Peyer's patch (tissue), 4 donors: ENCODE data around the gene SAMD5. TPM values are rescaled to one million over a fixed set of nuclear protein-coding genes. Genes with fewer than 3 reads are reported as not detected.
A peak's percentile ranks its signal among the peaks of the same experiment; 100 is the strongest.

ENCODE experiments used
- DNase-seq, 3 donors: peaks; one replicate each; pipeline ENCODE4 v3.0.0-alpha.2; 2017 to 2019
- H3K27ac ChIP-seq, 4 donors: fragments of 200-600 bp; sonication (generic); one replicate each; pipeline ENCODE4 v1.5.1; 2016 to 2019
- H3K27me3 ChIP-seq, 2 donors: fragments of 200-600 bp; sonication (generic); one replicate each; pipeline ENCODE4 v1.5.1; 2019
- H3K36me3 ChIP-seq, 3 donors: fragments of 200-600 bp; sonication (generic); one replicate each; pipeline ENCODE4 v1.5.1; 2016 to 2019
- H3K4me1 ChIP-seq, 4 donors: fragments of 200-600 bp; sonication (generic); one replicate each; pipeline ENCODE4 v1.5.1; 2016 to 2019
- H3K4me3 ChIP-seq, 4 donors: fragments of 200-600 bp; sonication (generic); 1 replicate in 3 of 4; 2 replicates in 1 of 4; pipeline ENCODE4 v1.5.1; 2016 to 2019; ENCODE audit warnings: mild to moderate bottlenecking in 1 of 4
- H3K9me3 ChIP-seq, 4 donors: fragments of 200-600 bp; sonication (generic); one replicate each; pipeline ENCODE4 v1.5.1; 2016 to 2019; ENCODE audit warnings: mild to moderate bottlenecking in 1 of 4
- POLR2A ChIP-seq, 2 donors: fragments of 450-650 bp; IDR thresholded peaks; one replicate each; pipeline ENCODE4 v1.5.1; 2017; ENCODE audit warnings: antibody characterized with exemption in 2 of 2, mild to moderate bottlenecking in 2 of 2, moderate library complexity in 2 of 2
- total RNA-seq, 4 donors: library from RNA; depleted of rRNA; stranded (reverse); fragments of >200 nt; gene quantifications; one replicate each; pipeline ENCODE4 v1.1.0, GENCODE V29; 2016
- TF ChIP-seq, protein P1 (sequence below), 6 experiments: fragments of 450-650 bp in 4 of 6; fragments of 200-600 bp in 2 of 6; sonication (generic) in 1 of 6; IDR thresholded peaks; one replicate each; pipeline ENCODE4 v1.5.1; 2017 to 2019; ENCODE audit warnings: antibody characterized with exemption in 6 of 6, mild to moderate bottlenecking in 3 of 6, moderate library complexity in 1 of 6

Gene SAMD5
- total RNA-seq, 4 donors from 2014 or later = 7.4 to 13.3 (median 9.3) TPM

- DNase-seq = no peak
- no peak overlapping the region for H3K4me3 ChIP-seq
- TF ChIP-seq, protein P1, sequence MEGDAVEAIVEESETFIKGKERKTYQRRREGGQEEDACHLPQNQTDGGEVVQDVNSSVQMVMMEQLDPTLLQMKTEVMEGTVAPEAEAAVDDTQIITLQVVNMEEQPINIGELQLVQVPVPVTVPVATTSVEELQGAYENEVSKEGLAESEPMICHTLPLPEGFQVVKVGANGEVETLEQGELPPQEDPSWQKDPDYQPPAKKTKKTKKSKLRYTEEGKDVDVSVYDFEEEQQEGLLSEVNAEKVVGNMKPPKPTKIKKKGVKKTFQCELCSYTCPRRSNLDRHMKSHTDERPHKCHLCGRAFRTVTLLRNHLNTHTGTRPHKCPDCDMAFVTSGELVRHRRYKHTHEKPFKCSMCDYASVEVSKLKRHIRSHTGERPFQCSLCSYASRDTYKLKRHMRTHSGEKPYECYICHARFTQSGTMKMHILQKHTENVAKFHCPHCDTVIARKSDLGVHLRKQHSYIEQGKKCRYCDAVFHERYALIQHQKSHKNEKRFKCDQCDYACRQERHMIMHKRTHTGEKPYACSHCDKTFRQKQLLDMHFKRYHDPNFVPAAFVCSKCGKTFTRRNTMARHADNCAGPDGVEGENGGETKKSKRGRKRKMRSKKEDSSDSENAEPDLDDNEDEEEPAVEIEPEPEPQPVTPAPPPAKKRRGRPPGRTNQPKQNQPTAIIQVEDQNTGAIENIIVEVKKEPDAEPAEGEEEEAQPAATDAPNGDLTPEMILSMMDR (IDR thresholded peaks at IDR 0.05) = no peak
- TF ChIP-seq POLR2A (IDR thresholded peaks at IDR 0.05) = no peak
- no peaks in the 10 kb centered on the region for H3K27me3 ChIP-seq
- H3K4me1 ChIP-seq = peaks cover 0 to 7% (median 0%) of the 10 kb centered on the region in 4 donors
- H3K36me3 ChIP-seq = no peaks in the 10 kb centered on the region
- no peak overlapping the region for H3K27ac ChIP-seq
- no peaks in the 10 kb centered on the region for H3K9me3 ChIP-seq
Measured at GRCh38 chr6:147527197-147527596, 18.7 kb downstream of the SAMD5 start.

DNA sequence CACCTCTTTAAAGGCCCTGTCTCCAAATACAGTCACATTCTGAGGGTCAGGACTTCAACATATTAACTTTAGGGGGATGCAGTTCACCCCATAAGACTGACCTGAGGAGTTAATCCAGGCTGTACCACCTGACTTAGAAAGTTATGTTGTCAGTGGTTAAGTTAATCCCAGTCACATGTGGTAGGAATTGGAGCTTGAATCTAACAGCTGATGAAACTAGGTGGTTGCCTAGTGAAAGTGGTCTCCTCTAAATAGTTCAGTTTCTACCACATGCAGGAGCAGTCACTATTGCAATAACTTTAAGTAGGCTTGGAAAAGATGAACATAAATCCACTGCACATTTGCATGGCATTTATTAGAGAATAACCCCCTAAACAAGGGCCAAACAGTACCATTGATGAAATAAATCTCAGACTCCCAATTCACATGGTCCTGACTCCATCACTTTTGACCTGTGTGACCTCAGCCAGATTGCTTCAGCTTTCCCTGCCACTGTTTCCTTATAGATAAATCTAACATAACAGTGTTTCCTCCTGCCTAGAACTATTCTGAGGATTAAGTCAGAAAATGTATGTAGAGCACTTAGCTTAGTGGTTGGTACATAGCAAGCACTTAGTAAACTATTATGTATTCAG is 20.1 kb downstream of the SAMD5 start:
- no peak for TF ChIP-seq POLR2A (IDR thresholded peaks at IDR 0.05)
- TF ChIP-seq, protein P1 (IDR thresholded peaks at IDR 0.05) = no peak
- Histone ChIP-seq H3K36me3 (no peaks in the 10 kb centered on the region), H3K27ac (no peak overlapping the region), H3K4me1 (peaks cover 0 to 7% (median 0%) of the 10 kb centered on the region in 4 donors), H3K27me3 (no peaks in the 10 kb centered on the region), H3K4me3 (no peak overlapping the region), H3K9me3 (no peaks in the 10 kb centered on the region)
- DNase-seq = no peak

DNA sequence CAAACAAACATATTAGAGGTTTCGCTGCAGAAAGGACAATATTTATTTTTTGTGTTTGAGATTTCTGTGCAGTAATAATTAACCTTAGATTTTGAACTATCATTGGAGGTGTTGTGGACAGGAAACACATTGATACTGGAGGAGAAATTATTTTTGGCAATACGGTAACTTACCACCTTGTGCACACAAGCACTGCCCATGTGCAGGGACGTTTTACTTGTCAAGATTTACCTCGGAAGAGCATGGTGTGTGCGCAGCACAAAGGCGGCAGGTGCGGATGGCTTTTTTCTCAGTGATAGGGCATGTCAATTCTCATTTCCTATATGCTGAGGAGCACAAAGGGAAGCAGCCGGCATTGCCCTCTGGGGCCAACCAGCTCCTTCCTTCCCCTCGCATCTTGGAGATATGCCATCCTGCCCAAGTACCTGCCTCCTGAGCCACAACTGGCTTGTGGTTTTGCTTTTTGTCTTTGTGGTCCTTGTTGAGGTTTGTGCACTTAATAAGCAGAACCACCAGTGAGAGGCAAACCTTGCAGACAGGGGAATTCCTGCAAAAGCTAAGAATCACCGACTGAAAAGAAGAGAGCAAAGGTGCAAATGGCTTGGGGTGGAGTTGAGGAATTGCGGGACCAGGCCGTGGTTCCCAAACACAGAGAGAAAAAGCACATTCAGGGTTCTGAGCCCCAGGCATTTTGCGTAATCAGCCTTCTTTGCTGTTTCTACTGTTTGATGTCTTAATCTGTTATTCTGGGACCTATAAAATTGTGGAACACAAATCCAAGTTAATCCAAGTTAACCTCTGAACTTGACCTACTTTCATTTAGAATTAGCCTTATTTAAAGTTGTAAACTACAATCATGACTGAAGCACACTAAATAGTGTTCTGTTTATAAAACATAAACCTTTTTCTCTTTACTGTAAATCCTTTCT is 21.9 kb downstream of the SAMD5 start:
- TF ChIP-seq, protein P1 (IDR thresholded peaks at IDR 0.05) = no peak
- TF ChIP-seq POLR2A (IDR thresholded peaks at IDR 0.05) = no peak
- Histone ChIP-seq H3K9me3 (no peaks in the 10 kb centered on the region), H3K4me3 (peak overlapping the region in 1 of 4 donors; percentile 0), H3K4me1 (peaks cover 0 to 7% (median 0%) of the 10 kb centered on the region in 4 donors), H3K27ac (peak overlapping the region in 1 of 4 donors; percentile 8), H3K36me3 (no peaks in the 10 kb centered on the region), H3K27me3 (no peaks in the 10 kb centered on the region)
- DNase-seq = no peak

- H3K4me3 ChIP-seq = no peak overlapping the region
- no peak for TF ChIP-seq POLR2A (IDR thresholded peaks at IDR 0.05)
- TF ChIP-seq, protein P1 (IDR thresholded peaks at IDR 0.05) = no peak
- H3K4me1 ChIP-seq = peaks cover 0 to 7% (median 0%) of the 10 kb centered on the region in 4 donors
- no peak overlapping the region for H3K27ac ChIP-seq
- no peaks in the 10 kb centered on the region for H3K36me3 ChIP-seq
- no peak for DNase-seq
- H3K27me3 ChIP-seq = no peaks in the 10 kb centered on the region
- H3K9me3 ChIP-seq = no peaks in the 10 kb centered on the region
Measured at GRCh38 chr6:147531321-147531720, 22.8 kb downstream of the SAMD5 start.

GRCh38 chr6:147534116-147534860 is 25.8 kb downstream of the SAMD5 start:
- H3K36me3 ChIP-seq = no peaks in the 10 kb centered on the region
- peaks cover 0 to 7% (median 0%) of the 10 kb centered on the region in 4 donors for H3K4me1 ChIP-seq
- H3K4me3 ChIP-seq = no peak overlapping the region
- TF ChIP-seq POLR2A (IDR thresholded peaks at IDR 0.05) = no peak
- TF ChIP-seq, protein P1 (IDR thresholded peaks at IDR 0.05) = no peak
- no peak for DNase-seq
- H3K27me3 ChIP-seq = no peaks in the 10 kb centered on the region
- no peak overlapping the region for H3K27ac ChIP-seq
- H3K9me3 ChIP-seq = no peaks in the 10 kb centered on the region
